Measurements from ENCODE around the gene GZMH.
A peak's percentile ranks its signal among the peaks of the same experiment; 100 is the strongest.
"Not testable (repeated sequence)": the region's sequence is repeated elsewhere in the genome, so short reads cannot be mapped to it uniquely, and the experiment has no call there.

Gene GZMH, protein sequence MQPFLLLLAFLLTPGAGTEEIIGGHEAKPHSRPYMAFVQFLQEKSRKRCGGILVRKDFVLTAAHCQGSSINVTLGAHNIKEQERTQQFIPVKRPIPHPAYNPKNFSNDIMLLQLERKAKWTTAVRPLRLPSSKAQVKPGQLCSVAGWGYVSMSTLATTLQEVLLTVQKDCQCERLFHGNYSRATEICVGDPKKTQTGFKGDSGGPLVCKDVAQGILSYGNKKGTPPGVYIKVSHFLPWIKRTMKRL

GRCh38 chr14:24609655-24610344 lies at the start of gene GZMH:
TSS of gene GZMH (minus strand) at chr14:24609685. CDS start at chr14:24609613, 72 bp downstream.
- no peak for DNase-seq

GRCh38 chr14:24648361-24648760 lies 38.9 kb upstream of the GZMH start:
- not testable (repeated sequence) for DNase-seq

DNA sequence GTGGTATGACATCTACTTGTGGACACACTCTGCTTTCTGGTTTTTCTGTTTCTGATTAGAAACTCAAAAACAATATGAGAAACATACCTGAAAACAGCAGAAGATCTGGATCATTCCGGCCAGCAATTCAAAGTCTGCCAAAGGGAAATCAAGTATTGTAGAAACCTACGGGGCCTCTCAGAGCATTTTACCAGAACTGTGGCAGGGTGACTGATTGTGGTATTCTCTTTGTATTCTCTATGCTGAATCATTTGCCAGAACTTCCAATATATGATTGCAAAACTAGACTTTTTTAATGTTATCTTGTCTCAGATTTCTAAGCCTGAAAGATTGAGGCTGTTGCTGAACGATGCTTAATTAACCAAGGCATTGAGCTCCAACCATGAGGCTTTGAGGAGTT lies 30.4 kb upstream of the GZMH start:
- DNase-seq: no peak

DNA sequence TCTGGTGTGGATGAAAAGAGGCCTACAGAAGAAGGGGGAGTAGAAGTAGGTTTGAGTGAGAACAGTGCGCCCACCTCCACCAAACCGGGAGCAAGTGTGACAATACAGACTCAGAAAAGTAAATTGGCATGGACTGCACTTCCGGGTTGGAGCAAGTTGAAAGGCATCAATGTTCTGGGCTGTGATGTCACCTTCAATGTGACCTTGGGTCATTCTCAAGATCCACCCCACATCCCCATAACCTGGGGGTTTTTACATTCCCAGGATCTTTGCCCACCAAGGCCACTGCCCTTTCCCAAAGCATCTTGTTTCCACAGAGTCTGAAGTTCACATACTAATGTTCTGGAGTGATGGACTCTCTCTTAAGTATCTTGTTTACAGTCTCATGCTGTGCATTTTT lies 29.8 kb upstream of the GZMH start:
- no peak for DNase-seq

GRCh38 chr14:24634158-24634557 lies 24.7 kb upstream of the GZMH start, which contains the start of gene GZMB:
TSS of gene GZMB (minus strand) at chr14:24634190. CDS start at chr14:24634160, 30 bp downstream.
- no peak for DNase-seq

DNA sequence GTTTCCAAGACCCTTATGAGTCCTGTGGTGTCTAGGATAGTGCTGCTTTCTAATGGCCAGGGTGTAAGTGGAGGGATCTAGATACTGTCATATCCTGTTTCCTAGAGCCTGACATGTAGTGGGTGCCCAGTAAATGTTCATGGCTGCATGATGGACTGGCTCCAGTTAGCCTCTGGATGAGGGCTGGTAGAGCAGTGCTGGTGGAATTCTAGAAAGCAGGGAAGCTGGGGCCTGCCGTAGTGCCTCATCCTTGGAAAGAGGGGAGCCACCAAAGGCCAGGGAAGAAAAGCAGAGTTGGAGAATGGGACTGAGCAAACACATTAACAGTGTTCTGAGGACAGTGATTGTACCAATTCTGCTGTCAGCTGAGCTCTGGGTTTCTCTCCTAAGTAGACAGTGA lies 23.9 kb upstream of the GZMH start:
- no peak for DNase-seq

DNA sequence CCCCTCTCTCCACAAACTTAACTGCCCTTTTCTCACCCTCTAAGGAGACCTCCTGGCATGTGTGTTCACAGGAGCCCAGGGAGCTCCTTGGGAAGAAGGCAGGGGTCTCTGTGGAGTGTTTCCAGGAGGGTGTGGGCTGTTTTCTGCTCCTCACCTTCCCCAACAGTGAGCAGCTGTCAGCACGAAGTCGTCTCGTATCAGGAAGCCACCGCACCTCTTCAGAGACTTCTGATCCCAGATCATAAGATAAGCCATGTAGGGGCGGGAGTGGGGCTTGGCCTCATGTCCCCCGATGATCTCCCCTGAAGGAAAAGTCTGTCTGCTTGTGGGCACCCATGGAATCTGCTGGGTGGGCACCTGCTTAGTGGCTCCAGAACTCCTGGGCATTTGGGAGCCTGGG lies 23.3 kb upstream of the GZMH start:
- no peak for DNase-seq

DNA sequence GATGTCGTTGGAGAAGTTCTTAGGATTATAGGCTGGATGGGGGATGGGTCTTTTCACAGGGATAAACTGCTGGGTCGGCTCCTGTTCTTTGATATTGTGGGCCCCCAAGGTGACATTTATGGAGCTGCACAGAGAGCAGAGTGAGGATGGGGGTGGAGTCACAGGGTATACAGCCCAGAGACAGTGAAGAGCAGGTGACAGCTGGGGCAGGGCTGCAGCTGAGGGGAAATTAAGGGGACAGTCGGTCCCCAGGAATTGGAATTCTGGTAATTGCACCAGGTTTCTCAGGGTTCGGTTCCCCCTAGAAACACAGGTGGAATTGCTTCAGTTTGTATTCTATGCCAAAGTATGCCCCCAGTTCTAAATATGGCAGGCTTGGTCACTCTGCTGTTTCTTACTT lies 22.9 kb upstream of the GZMH start:
- no peak for DNase-seq

- DNase-seq: no peak
These were observed 22.4 kb upstream of the GZMH start for GRCh38 chr14:24631749-24632335.

GRCh38 chr14:24630872-24631477 lies 21.5 kb upstream of the GZMH start:
- peak; percentile 87 for DNase-seq

GRCh38 chr14:24630087-24630871 lies 20.8 kb upstream of the GZMH start:
- DNase-seq: no peak

- no peak for DNase-seq
These were observed 20.0 kb upstream of the GZMH start for GRCh38 chr14:24629521-24629920.

DNA sequence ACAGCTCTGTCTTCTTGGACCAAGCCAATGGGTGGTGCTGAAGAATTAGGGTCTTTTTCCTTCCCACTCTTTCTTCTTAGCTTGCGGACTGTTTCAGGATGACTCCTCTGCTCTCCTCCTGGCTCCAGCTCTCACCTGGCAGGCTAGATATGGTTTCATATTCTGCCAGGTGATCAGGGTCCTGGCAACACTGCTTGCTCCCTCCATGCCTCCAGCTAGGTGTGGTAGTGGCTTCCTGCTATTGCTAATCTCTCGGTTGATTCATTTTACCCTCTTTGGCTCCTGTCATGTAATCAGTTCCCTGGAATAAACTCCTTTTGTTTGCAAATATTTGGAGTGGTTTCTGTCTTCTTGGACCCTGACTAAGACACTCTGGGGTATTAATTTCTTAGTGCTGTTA lies 4.3 kb upstream of the GZMH start:
- no peak for DNase-seq

- no peak for DNase-seq
These were observed 3.8 kb upstream of the GZMH start for GRCh38 chr14:24613241-24613640.

DNA sequence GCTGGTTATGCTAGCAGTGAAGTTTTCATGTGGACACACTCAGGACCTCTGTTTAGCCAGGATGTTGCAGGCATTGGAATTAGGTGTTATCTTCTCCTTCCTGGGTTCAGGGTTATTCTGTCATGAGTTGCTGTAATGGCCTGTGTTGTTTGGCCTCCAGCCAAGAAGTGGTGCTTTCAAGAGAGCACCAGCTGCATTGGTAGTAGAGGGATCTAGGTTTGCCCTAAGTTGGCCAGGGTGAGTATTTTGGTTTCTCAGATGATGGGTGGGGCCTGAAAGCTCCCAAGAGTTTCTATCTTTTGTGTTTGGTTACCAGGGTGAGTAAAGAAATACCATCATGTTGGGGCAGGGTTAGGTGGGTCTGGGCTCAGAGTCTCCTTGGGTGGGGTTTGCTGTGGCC lies 2.7 kb upstream of the GZMH start:
- no peak for DNase-seq

GRCh38 chr14:24607635-24608514 lies 1.6 kb downstream of the GZMH start:
- no peak for DNase-seq

DNA sequence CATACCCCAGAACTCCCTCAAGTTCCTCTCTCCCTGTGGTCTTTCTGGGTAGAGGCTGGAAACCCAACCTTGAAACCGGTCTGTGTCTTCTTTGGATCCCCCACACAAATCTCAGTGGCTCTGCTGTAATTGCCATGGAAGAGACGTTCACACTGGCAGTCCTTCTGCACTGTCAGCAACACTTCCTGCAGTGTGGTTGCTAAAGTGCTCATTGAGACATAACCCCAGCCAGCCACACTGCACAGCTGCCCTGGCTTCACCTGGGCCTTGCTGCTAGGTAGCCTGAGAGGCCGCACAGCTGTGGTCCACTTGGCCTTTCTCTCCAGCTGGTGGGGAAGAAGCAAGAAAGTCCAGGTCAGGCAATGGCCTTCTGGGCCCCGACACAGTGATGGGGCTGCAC lies 2.4 kb downstream of the GZMH start:
- DNase-seq: no peak

GRCh38 chr14:24606297-24606696 lies 3.2 kb downstream of the GZMH start:
- DNase-seq: no peak

DNA sequence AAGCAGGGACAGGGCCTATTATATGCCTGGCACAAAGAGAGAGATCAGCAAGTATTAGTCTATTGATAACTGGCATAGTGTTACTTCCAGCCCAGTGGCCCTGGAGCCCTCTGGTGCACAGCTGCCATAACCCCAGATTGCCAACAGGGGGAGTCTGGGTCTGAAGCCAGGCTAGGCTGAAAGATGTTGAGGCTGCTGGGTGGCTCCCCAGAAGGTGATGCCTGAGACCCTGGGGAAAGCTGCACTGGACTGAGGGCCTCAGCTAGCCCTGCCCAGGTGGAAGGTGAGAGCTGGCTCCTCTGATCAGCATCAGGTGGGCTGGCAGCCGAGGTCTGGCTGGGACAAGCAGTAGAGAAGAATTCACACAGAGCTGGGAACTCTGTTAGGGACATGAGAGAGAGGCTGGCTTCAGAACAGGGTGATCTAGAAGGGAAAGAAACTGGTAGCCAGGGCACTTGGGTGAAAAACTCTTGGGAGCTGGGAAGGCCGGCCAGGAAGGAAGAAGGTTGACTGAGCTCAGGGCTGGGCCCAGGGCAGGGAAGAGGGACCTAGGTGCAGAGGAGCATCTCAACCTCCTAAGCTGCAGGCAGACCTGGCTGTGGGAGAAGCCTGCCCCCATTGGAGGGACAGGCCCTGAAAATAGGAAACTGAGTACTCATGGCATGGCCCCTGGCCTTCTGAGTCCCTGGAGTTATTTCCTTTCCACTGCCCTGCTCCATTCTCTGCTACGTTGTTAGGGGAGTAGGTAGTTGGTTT lies 3.9 kb downstream of the GZMH start:
- no peak for DNase-seq

DNA sequence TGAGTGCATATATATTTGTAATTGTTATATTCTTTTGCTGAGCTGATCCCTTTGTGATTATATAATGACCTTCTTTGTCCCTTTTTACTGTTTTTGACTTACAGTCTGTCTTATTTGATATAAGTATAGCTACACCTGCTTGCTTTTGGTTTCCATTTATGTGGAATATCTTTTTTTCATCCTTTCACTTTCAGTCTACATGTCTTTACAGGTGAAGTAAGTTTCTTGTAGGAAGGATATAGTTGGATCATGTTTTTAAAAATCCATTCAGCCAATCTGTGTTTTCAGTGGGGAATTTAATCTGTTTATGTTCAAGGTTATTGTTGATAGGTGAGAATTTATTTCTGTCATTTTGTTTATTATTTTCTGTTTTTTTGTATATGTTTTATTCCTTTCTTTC lies 12.1 kb downstream of the GZMH start:
- no peak for DNase-seq
